ENCODE results near the gene TMEM259.

The TMEM259 gene

GRCh38 chr19:984165-984967 lies 36.6 kb downstream of the TMEM259 start, which contains the start of gene WDR18:
TSS of gene WDR18 (plus strand) at chr19:984345. CDS start at chr19:984354, 9 bp downstream.
- Histone ChIP-seq H3K27me3 (ENCODE audit: control insufficient read depth, insufficient read depth, low read length) (no peaks in the 10 kb centered on the region), H3K9me3 (ENCODE audit: control insufficient read depth, low read length) (no peaks in the 10 kb centered on the region), H3K27ac (peak within 1 kb of the TSS; percentile 43), H3K9ac (peak within 1 kb of the TSS; percentile 34), H3K4me2 (ENCODE audit: low read length) (peak within 1 kb of the TSS; percentile 93), H3K4me3 (ENCODE audit: low read depth, low read length) (peak within 1 kb of the TSS; percentile 90), H3K4me1 (peaks cover 3% of the 10 kb centered on the region), H3K36me3 (ENCODE audit: control insufficient read depth, insufficient read depth, low read length) (no peaks in the 10 kb centered on the region), H3K79me2 (no peaks in the 10 kb centered on the region), H2AFZ (peak within 1 kb of the TSS; percentile 80)
- peak; percentile 29 for TF ChIP-seq CTCF (IDR thresholded peaks at IDR 0.05)

- TF ChIP-seq CTCF (IDR thresholded peaks at IDR 0.05), result peak; percentile 90
- Histone ChIP-seq H3K36me3 (ENCODE audit: control insufficient read depth, insufficient read depth, low read length) (no peaks in the 10 kb centered on the region), H3K79me2 (no peaks in the 10 kb centered on the region), H3K9me3 (ENCODE audit: control insufficient read depth, low read length) (no peaks in the 10 kb centered on the region), H3K4me3 (ENCODE audit: low read depth, low read length) (peak overlapping the region; percentile 38), H3K4me1 (peaks cover 3% of the 10 kb centered on the region), H3K4me2 (ENCODE audit: low read length) (peak overlapping the region; percentile 63), H3K27ac (no peak overlapping the region), H2AFZ (peak overlapping the region; percentile 51), H3K9ac (no peak overlapping the region), H3K27me3 (ENCODE audit: control insufficient read depth, insufficient read depth, low read length) (no peaks in the 10 kb centered on the region)
These were observed 38.3 kb downstream of the TMEM259 start for GRCh38 chr19:982567-983170.

GRCh38 chr19:980133-980998 lies 40.6 kb downstream of the TMEM259 start:
- Histone ChIP-seq H3K4me1 (peaks cover 3% of the 10 kb centered on the region), H3K9me3 (ENCODE audit: control insufficient read depth, low read length) (no peaks in the 10 kb centered on the region)

GRCh38 chr19:979318-979741 lies 41.6 kb downstream of the TMEM259 start:
- Histone ChIP-seq H3K9me3 (ENCODE audit: control insufficient read depth, low read length) (no peaks in the 10 kb centered on the region), H3K4me1 (no peaks in the 10 kb centered on the region), H3K27ac (no peak overlapping the region), H3K79me2 (no peaks in the 10 kb centered on the region), H3K36me3 (ENCODE audit: control insufficient read depth, insufficient read depth, low read length) (no peaks in the 10 kb centered on the region), H3K4me2 (ENCODE audit: low read length) (no peak overlapping the region), H3K4me3 (ENCODE audit: low read depth, low read length) (no peak overlapping the region), H3K27me3 (ENCODE audit: control insufficient read depth, insufficient read depth, low read length) (no peaks in the 10 kb centered on the region), H3K9ac (no peak overlapping the region), H2AFZ (no peak overlapping the region)
- no peak for TF ChIP-seq CTCF (IDR thresholded peaks at IDR 0.05)

More at GRCh38 chr19:980133-980998, 40.6 kb downstream of the TMEM259 start:
- TF ChIP-seq CTCF (IDR thresholded peaks at IDR 0.05), result no peak
- H3K27ac ChIP-seq, result no peak overlapping the region
- H3K36me3 ChIP-seq (ENCODE audit: control insufficient read depth, insufficient read depth, low read length), result no peaks in the 10 kb centered on the region
- H3K9ac ChIP-seq, result no peak overlapping the region
- H3K79me2 ChIP-seq, result no peaks in the 10 kb centered on the region
- H3K27me3 ChIP-seq (ENCODE audit: control insufficient read depth, insufficient read depth, low read length), result no peaks in the 10 kb centered on the region
- no peak overlapping the region for H3K4me3 ChIP-seq (ENCODE audit: low read depth, low read length)
- no peak overlapping the region for H3K4me2 ChIP-seq (ENCODE audit: low read length)
- no peak overlapping the region for H2AFZ ChIP-seq
